ENCODE results near the gene MARVELD1.

Gene MARVELD1

GRCh38 chr10:97754726-97755125, 41.2 kb downstream of the MARVELD1 start:
- no peaks in the 10 kb centered on the region for H3K4me1 Mint-ChIP-seq
- H3K4me3 Mint-ChIP-seq, result no peak overlapping the region
- no peaks in the 10 kb centered on the region for H3K27me3 Mint-ChIP-seq
- H3K27ac Mint-ChIP-seq, result peak overlapping the region; percentile 46
- H3K9me3 Mint-ChIP-seq, result no peaks in the 10 kb centered on the region
- H3K36me3 Mint-ChIP-seq, result peaks cover 13% of the 10 kb centered on the region

DNA sequence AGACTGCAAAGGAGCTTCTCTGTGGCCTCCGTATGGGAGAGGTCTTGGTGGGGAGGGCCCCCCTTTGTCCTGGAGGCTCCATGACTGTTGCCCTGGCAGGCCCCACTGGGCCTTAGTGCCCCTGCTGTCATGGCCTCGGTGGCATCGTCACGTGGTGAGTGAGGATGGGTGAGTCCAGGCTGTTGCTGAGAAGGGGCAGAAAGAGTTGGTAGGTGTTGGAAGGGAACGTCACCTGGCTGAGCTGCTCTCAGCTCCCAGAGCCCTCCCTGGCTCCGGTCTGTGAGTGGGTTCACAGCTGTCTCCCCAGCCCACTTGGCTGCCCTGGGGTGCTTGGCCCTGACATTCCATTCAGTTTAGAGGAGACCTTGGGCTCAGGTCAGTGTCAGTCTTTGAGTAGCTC, 42.2 kb downstream of the MARVELD1 start:
- Mint-ChIP-seq H3K27me3 (no peaks in the 10 kb centered on the region), H3K4me1 (no peaks in the 10 kb centered on the region), H3K9me3 (no peaks in the 10 kb centered on the region), H3K36me3 (peaks cover 13% of the 10 kb centered on the region), H3K4me3 (no peak overlapping the region), H3K27ac (no peak overlapping the region)

DNA sequence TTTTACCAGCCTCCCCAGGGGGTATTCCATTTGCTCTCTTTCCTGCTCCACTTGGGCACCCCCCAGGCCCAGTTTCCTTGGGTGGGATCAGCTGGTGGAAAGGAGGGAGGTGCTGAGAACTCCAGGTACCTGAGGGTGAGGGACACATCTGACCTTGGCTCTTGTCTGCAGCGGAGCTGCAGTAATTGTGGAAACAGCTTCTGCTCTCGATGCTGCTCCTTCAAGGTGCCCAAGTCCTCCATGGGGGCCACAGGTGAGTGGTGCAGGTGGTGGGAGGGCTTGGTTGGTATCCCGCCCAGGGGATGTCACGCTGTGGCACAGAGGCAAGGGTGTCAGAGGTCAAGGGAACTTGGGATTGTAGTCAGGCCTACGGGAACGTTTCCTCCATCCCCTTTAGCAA, 43.9 kb downstream of the MARVELD1 start:
- H3K27ac Mint-ChIP-seq, result no peak overlapping the region
- H3K4me1 Mint-ChIP-seq, result no peaks in the 10 kb centered on the region
- H3K27me3 Mint-ChIP-seq, result no peaks in the 10 kb centered on the region
- no peak overlapping the region for H3K4me3 Mint-ChIP-seq
- no peaks in the 10 kb centered on the region for H3K9me3 Mint-ChIP-seq
- H3K36me3 Mint-ChIP-seq, result peaks cover 7% of the 10 kb centered on the region

DNA sequence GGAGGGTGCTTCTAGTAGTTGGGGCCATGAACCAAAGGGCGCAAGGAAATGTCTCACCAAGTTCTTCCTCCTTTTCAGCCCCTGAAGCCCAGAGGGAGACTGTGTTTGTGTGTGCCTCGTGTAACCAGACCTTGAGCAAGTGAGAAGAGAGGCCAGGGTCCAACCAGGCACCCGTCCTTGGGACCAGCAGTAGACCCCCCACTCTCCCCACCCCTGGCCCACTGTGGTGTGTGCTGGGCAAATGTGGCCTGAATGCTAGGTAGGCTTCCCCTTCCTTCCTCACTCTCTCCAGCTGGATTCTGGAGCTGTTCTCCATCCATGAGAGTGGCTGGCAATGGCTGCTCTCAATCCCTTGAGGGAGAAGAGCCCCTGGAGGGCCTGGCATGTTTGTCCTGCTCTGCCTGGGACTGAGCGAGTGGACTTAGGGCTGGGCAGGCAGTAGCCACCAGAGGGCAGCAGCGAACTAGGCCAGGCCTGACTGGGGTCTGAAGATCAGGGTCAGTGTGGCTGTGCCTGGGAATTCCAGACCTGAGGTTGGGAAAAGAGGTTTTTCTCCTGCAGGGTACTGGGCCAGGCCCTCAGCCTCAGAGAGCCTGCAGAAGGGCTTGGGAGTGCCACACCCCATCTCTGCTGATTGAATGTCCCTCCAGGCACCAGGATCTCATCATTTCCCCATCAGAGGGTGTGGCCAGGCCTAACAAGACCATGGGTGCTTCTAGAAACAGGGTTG, 45.8 kb downstream of the MARVELD1 start:
- Mint-ChIP-seq H3K4me1 (peaks cover under 1% of the 10 kb centered on the region), H3K27me3 (no peaks in the 10 kb centered on the region), H3K36me3 (peaks cover 6% of the 10 kb centered on the region), H3K27ac (no peak overlapping the region), H3K9me3 (no peaks in the 10 kb centered on the region), H3K4me3 (no peak overlapping the region)

DNA sequence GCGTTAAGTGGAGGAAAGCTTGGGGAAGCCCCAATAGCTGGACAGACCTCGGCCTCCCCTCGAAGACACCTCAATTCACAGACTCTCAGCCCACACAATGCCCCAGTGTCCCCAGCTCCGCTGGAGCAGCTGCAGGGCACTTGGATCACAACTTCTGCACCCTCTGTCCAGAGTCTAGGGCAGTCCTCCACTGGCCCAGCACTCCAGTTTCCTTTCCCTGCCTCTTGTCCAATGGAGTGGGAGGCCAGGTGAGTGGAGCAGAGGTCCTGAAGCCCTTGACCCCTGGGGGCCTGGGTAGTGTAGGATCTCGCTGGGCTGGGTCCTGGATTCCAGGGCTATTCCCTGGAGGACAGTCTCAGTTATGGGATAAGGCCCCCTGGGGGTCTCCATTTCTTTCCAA, 46.4 kb downstream of the MARVELD1 start:
- peaks cover 7% of the 10 kb centered on the region for H3K36me3 Mint-ChIP-seq

DNA sequence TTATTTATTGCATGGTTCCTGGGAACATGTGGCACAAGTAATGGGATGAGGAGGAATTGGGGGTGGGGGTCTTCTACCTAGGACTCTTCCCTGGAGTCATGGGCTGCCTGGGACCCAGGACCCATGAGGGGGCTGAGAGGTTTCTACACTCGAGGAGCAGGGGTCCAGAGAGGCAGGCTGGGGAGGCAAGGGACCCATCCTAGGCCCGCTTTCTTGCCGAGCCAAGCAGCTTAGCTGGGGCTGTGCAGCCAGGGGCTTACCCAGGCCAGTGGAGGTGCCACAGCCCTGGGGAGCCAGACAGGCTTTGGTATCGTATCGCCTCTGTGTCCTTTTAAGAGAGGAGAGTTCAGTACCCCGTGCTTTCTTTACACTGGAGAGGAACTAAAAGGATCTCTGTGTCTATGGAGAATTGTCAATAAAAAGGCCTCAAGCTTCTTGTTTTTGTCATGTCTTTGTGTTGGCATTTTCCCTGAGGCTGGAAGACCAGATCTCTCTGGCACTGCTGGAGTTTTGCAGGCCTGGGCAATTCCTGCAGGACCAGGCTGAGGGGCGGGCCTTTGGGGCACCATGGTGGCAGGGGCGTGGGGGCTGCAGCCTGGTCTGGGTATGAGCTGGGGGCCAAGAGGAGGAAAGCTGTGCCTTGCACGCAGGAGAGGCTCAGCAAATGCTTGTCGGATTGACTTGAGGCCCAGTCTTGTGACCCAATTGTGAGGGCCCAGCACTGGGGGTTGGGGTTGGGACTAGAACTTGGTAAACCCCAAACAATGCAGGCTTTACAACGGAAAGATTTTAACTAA, 47.1 kb downstream of the MARVELD1 start:
- Mint-ChIP-seq H3K4me3 (no peak overlapping the region), H3K27ac (no peak overlapping the region), H3K9me3 (no peaks in the 10 kb centered on the region), H3K36me3 (peaks cover 5% of the 10 kb centered on the region), H3K27me3 (no peaks in the 10 kb centered on the region), H3K4me1 (peaks cover 5% of the 10 kb centered on the region)

More for the DNA sequence above, 46.4 kb downstream of the MARVELD1 start:
- peaks cover 5% of the 10 kb centered on the region for H3K4me1 Mint-ChIP-seq
- H3K27ac Mint-ChIP-seq, result no peak overlapping the region
- no peak overlapping the region for H3K4me3 Mint-ChIP-seq
- H3K27me3 Mint-ChIP-seq, result no peaks in the 10 kb centered on the region
- no peaks in the 10 kb centered on the region for H3K9me3 Mint-ChIP-seq

- no peaks in the 10 kb centered on the region for H3K27me3 Mint-ChIP-seq
- H3K4me1 Mint-ChIP-seq, result peaks cover 5% of the 10 kb centered on the region
- peaks cover 5% of the 10 kb centered on the region for H3K36me3 Mint-ChIP-seq
- H3K4me3 Mint-ChIP-seq, result no peak overlapping the region
- no peak overlapping the region for H3K27ac Mint-ChIP-seq
- no peaks in the 10 kb centered on the region for H3K9me3 Mint-ChIP-seq
These were observed 47.9 kb downstream of the MARVELD1 start for GRCh38 chr10:97761331-97761865.

DNA sequence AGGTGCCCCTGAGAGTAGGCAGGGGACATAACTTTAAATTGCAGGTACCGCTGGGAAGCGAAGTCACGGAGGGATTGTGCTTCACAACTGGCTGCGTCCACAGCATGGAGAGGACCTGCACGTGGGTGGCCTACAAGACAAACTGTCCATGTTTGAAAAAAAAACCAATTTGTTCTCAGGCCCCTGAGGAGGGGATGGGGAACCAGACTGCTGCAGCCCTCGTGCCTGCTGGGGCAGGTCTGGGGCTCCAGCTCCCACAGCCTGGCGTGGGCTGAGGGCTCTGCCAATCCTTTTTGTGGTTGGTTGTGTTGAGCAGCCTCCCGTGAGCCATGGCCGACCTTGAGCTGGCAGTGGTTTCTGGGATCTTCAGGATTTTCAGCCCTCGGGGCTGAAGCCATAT, 48.5 kb downstream of the MARVELD1 start:
- no peak overlapping the region for H3K27ac Mint-ChIP-seq
- peaks cover 2% of the 10 kb centered on the region for H3K36me3 Mint-ChIP-seq

GRCh38 chr10:97762816-97763215, 49.3 kb downstream of the MARVELD1 start:
- no peak overlapping the region for H3K27ac Mint-ChIP-seq
- no peaks in the 10 kb centered on the region for H3K27me3 Mint-ChIP-seq
- peaks cover 5% of the 10 kb centered on the region for H3K4me1 Mint-ChIP-seq
- no peaks in the 10 kb centered on the region for H3K9me3 Mint-ChIP-seq
- peaks cover 2% of the 10 kb centered on the region for H3K36me3 Mint-ChIP-seq
- no peak overlapping the region for H3K4me3 Mint-ChIP-seq

More for the DNA sequence above, 48.5 kb downstream of the MARVELD1 start:
- no peaks in the 10 kb centered on the region for H3K9me3 Mint-ChIP-seq
- H3K27me3 Mint-ChIP-seq, result no peaks in the 10 kb centered on the region
- peaks cover 5% of the 10 kb centered on the region for H3K4me1 Mint-ChIP-seq
- no peak overlapping the region for H3K4me3 Mint-ChIP-seq

- no peaks in the 10 kb centered on the region for H3K9me3 Mint-ChIP-seq
- peaks cover 5% of the 10 kb centered on the region for H3K4me1 Mint-ChIP-seq
- H3K27me3 Mint-ChIP-seq, result peaks cover 3% of the 10 kb centered on the region
- H3K27ac Mint-ChIP-seq, result peak overlapping the region; percentile 68
- H3K36me3 Mint-ChIP-seq, result peaks cover 4% of the 10 kb centered on the region
- H3K4me3 Mint-ChIP-seq, result no peak overlapping the region
These were observed 49.9 kb downstream of the MARVELD1 start for GRCh38 chr10:97763411-97763810.

- no peak overlapping the region for H3K4me3 Mint-ChIP-seq
- peaks cover 4% of the 10 kb centered on the region for H3K36me3 Mint-ChIP-seq
- peaks cover 3% of the 10 kb centered on the region for H3K27me3 Mint-ChIP-seq
- no peaks in the 10 kb centered on the region for H3K9me3 Mint-ChIP-seq
- H3K4me1 Mint-ChIP-seq, result peaks cover 5% of the 10 kb centered on the region
- H3K27ac Mint-ChIP-seq, result no peak overlapping the region
These were observed 50.4 kb downstream of the MARVELD1 start for GRCh38 chr10:97763947-97764346.

- Mint-ChIP-seq H3K4me1 (peaks cover 5% of the 10 kb centered on the region), H3K27me3 (peaks cover 5% of the 10 kb centered on the region), H3K9me3 (no peaks in the 10 kb centered on the region), H3K36me3 (peaks cover 4% of the 10 kb centered on the region), H3K4me3 (no peak overlapping the region), H3K27ac (no peak overlapping the region)
These were observed 51.0 kb downstream of the MARVELD1 start for GRCh38 chr10:97764519-97764931.

GRCh38 chr10:97765201-97765600, 51.7 kb downstream of the MARVELD1 start:
- Mint-ChIP-seq H3K36me3 (peaks cover 4% of the 10 kb centered on the region), H3K4me3 (no peak overlapping the region), H3K4me1 (peaks cover 5% of the 10 kb centered on the region), H3K9me3 (no peaks in the 10 kb centered on the region), H3K27me3 (peaks cover 10% of the 10 kb centered on the region), H3K27ac (no peak overlapping the region)

DNA sequence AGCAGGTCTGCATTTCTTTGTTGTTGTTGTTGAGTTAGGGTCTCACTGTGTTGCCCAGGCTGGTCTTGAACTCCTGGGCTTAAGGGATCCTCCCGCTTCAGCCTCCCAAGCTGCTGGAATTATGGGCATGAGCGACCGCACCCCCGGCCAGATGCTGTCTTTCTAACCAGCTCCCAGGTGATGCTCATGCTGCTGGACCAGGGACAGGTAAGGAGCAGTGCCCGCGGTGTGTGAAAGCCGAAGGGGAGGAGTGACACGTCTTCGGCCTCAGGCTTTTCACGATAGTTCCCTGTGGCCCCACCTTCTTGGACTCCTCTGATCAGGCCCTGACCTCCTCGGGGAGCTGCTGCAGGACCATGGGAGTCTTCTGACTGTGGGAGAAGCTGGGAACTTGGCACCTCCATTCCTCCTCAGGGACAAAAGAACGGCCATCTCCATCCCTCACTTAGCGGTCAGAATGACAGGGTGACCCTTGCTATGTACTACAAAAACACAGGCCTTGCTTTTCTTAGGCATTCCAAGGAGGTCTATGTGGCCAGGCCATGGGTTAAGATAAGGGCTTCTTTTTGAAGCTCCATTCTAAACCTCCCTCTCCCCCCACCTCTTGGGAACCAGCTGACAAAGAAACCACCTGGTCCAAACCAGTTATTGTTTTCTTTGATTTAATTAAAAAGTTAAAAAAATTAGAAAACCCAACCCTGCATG, 52.7 kb downstream of the MARVELD1 start:
- Mint-ChIP-seq H3K27ac (no peak overlapping the region), H3K9me3 (no peaks in the 10 kb centered on the region), H3K4me3 (no peak overlapping the region), H3K27me3 (peaks cover 19% of the 10 kb centered on the region), H3K36me3 (peaks cover 4% of the 10 kb centered on the region), H3K4me1 (peaks cover 10% of the 10 kb centered on the region)

GRCh38 chr10:97766996-97767924, 53.7 kb downstream of the MARVELD1 start:
- H3K4me1 Mint-ChIP-seq, result peaks cover 13% of the 10 kb centered on the region
- H3K27me3 Mint-ChIP-seq, result peaks cover 22% of the 10 kb centered on the region
- no peak overlapping the region for H3K27ac Mint-ChIP-seq
- no peak overlapping the region for H3K4me3 Mint-ChIP-seq
- peaks cover 4% of the 10 kb centered on the region for H3K36me3 Mint-ChIP-seq
- H3K9me3 Mint-ChIP-seq, result no peaks in the 10 kb centered on the region
